H9 (cell line): ENCODE data around the gene RPL29. TPM values are rescaled to one million over a fixed set of nuclear protein-coding genes. Genes with fewer than 3 reads are reported as not detected.

Experiments used
- DNase-seq: peaks from one replicate; pipeline ENCODE4 v3.0.0-alpha.2; 2017
- H2AFZ ChIP-seq: one replicate; pipeline ENCODE4 v1.6.1; 2013; ENCODE audit warnings: mild to moderate bottlenecking, low read length, control low read depth, moderate library complexity
- H2AK5ac ChIP-seq: 2 replicates; pipeline ENCODE4 v1.6.1; 2013; ENCODE audit warnings: low read length, control low read depth, mixed read lengths; ENCODE audit not compliant: insufficient read length
- H2BK120ac ChIP-seq: one replicate; pipeline ENCODE4 v1.6.1; 2013; ENCODE audit warnings: low read depth, mild to moderate bottlenecking, low read length, control low read depth, inconsistent platforms; ENCODE audit not compliant: poor library complexity, severe bottlenecking
- H2BK12ac ChIP-seq: 2 replicates; pipeline ENCODE4 v1.6.1; 2013; ENCODE audit warnings: low read length, control low read depth, mixed read lengths, low read depth; ENCODE audit not compliant: insufficient read length
- H2BK15ac ChIP-seq: 2 replicates; pipeline ENCODE4 v1.6.1; 2013; ENCODE audit warnings: low read depth, low read length, control low read depth
- H2BK20ac ChIP-seq: one replicate; pipeline ENCODE4 v1.6.1; 2013; ENCODE audit warnings: low read depth, mild to moderate bottlenecking, low read length, control low read depth, inconsistent platforms; ENCODE audit not compliant: poor library complexity, severe bottlenecking
- H2BK5ac ChIP-seq: 2 replicates; pipeline ENCODE4 v1.6.1; 2013; ENCODE audit warnings: low read length, control low read depth, mixed read lengths; ENCODE audit not compliant: insufficient read length
- H3K14ac ChIP-seq: 2 replicates; pipeline ENCODE4 v1.6.1; 2013; ENCODE audit warnings: low read length, control low read depth; ENCODE audit not compliant: insufficient read depth
- H3K18ac ChIP-seq: 2 replicates; pipeline ENCODE4 v1.6.1; 2013; ENCODE audit warnings: low read depth, mild to moderate bottlenecking, mixed read lengths, low read length, control low read depth; ENCODE audit not compliant: insufficient read length
- H3K23ac ChIP-seq: 2 replicates; pipeline ENCODE4 v1.6.1; 2013; ENCODE audit warnings: low read length, control low read depth, mixed read lengths, low read depth; ENCODE audit not compliant: insufficient read length
- H3K23me2 ChIP-seq: 2 replicates; pipeline ENCODE4 v1.6.1; 2013; ENCODE audit warnings: low read depth, mild to moderate bottlenecking, mixed read lengths, low read length, control low read depth; ENCODE audit not compliant: insufficient read length, poor library complexity, severe bottlenecking
- H3K27ac ChIP-seq: 2 replicates; pipeline ENCODE4 v1.5.1; 2013; ENCODE audit warnings: low read length, control low read depth, mixed read lengths, low read depth; ENCODE audit not compliant: insufficient read length
- H3K27me3 ChIP-seq: 2 replicates; pipeline ENCODE4 v1.6.1; 2013; ENCODE audit warnings: low read length, control low read depth, inconsistent platforms; ENCODE audit not compliant: insufficient read depth
- H3K4ac ChIP-seq: 2 replicates; pipeline ENCODE4 v1.6.1; 2013; ENCODE audit warnings: low read depth, mild to moderate bottlenecking, control low read depth, inconsistent platforms, low read length, moderate library complexity
- H3K4me1 ChIP-seq: 2 replicates; pipeline ENCODE4 v1.6.1; 2013; ENCODE audit warnings: low read length, control low read depth, inconsistent platforms; ENCODE audit not compliant: insufficient read depth
- H3K4me2 ChIP-seq: 2 replicates; pipeline ENCODE4 v1.6.1; 2013; ENCODE audit warnings: low read length, control low read depth, mixed read lengths; ENCODE audit not compliant: insufficient read length, insufficient read depth
- H3K56ac ChIP-seq: 2 replicates; pipeline ENCODE4 v1.6.1; 2013; ENCODE audit warnings: low read depth, mild to moderate bottlenecking, mixed read lengths, low read length, control low read depth; ENCODE audit not compliant: insufficient read length
- H3K79me1 ChIP-seq: 2 replicates; pipeline ENCODE4 v1.6.1; 2013; ENCODE audit warnings: low read depth, mild to moderate bottlenecking, moderate library complexity, low read length, control low read depth, inconsistent platforms; ENCODE audit not compliant: insufficient read depth, poor library complexity, severe bottlenecking
- H3K79me2 ChIP-seq: 2 replicates; pipeline ENCODE4 v1.6.1; 2013; ENCODE audit warnings: low read length, control low read depth, inconsistent platforms; ENCODE audit not compliant: insufficient read depth
- H3K9ac ChIP-seq: 2 replicates; pipeline ENCODE4 v1.6.1; 2013; ENCODE audit warnings: low read length, control low read depth, mixed read lengths; ENCODE audit not compliant: insufficient read length; ENCODE audit errors: extremely low read depth
- H3K9me3 ChIP-seq: one replicate; pipeline ENCODE4 v1.6.1; 2013; ENCODE audit warnings: low read depth, low read length, inconsistent platforms; ENCODE audit not compliant: control insufficient read depth
- H3T11ph ChIP-seq: one replicate; pipeline ENCODE4 v1.6.1; 2013; ENCODE audit warnings: mild to moderate bottlenecking, low read length, control low read depth, inconsistent platforms
- H4K20me1 ChIP-seq: one replicate; pipeline ENCODE4 v1.6.1; 2013; ENCODE audit not compliant: control insufficient read depth, insufficient read length, insufficient read depth
- H4K5ac ChIP-seq: 2 replicates; pipeline ENCODE4 v1.6.1; 2013; ENCODE audit warnings: low read depth, mild to moderate bottlenecking, mixed read lengths, low read length, control low read depth; ENCODE audit not compliant: insufficient read length
- H4K8ac ChIP-seq: replicated peaks from 2 replicates; pipeline ENCODE4 v1.6.1; 2013; ENCODE audit warnings: low read length, control low read depth, mixed read lengths, low read depth; ENCODE audit not compliant: insufficient read length
- H4K91ac ChIP-seq: 2 replicates; pipeline ENCODE4 v1.6.1; 2013; ENCODE audit warnings: low read depth, mild to moderate bottlenecking, moderate library complexity, mixed read lengths, low read length, control low read depth; ENCODE audit not compliant: insufficient read length
- H3K27ac Mint-ChIP-seq, 3 experiments: 2 replicates in 2 of 3; 3 replicates in 1 of 3; pipeline ENCODE4 v1.8.0; 2020 to 2021; ENCODE audit warnings: mixed read lengths in 3 of 3, mild to moderate bottlenecking in 1 of 3, moderate library complexity in 1 of 3
- H3K27me3 Mint-ChIP-seq: 2 replicates; pipeline ENCODE4 v1.8.0; 2021; ENCODE audit warnings: low read depth, mild to moderate bottlenecking, moderate library complexity, mixed read lengths
- H3K36me3 Mint-ChIP-seq, 3 experiments: 2 replicates in 2 of 3; 3 replicates in 1 of 3; pipeline ENCODE4 v1.8.0; 2020 to 2021; ENCODE audit warnings: low read depth in 3 of 3, mixed read lengths in 3 of 3; ENCODE audit not compliant: insufficient read depth in 1 of 3
- H3K4me1 Mint-ChIP-seq, 2 experiments: 2 replicates each; pipeline ENCODE4 v1.8.0; 2020; ENCODE audit warnings: mixed read lengths in 2 of 2
- H3K4me3 Mint-ChIP-seq, 2 experiments: 2 replicates in 1 of 2; 3 replicates in 1 of 2; pipeline ENCODE4 v1.8.0; 2020 to 2021; ENCODE audit warnings: mild to moderate bottlenecking in 2 of 2, mixed read lengths in 2 of 2, moderate library complexity in 1 of 2
- H3K9me3 Mint-ChIP-seq, 2 experiments: 2 replicates in 1 of 2; 3 replicates in 1 of 2; pipeline ENCODE4 v1.8.0; 2020; ENCODE audit warnings: mild to moderate bottlenecking in 2 of 2, mixed read lengths in 2 of 2, moderate library complexity in 1 of 2
- WGBS: extraction: QIAGEN DNeasy Blood & Tissue Kit; methylation state at CpG from one replicate; pipeline ENCODE4 v1.1.7; 2013; ENCODE audit warnings: missing lambda C conversion rate, low lambda C conversion rate, mixed read lengths; ENCODE audit not compliant: insufficient read length; ENCODE audit errors: extremely low coverage; 5-methylcytosine and 5-hydroxymethylcytosine counted together
- total RNA-seq: library from RNA; stranded (reverse); gene quantifications from 2 replicates; pipeline ENCODE4 v1.2.1, GENCODE V29; 2021
- TF ChIP-seq, protein P1 (sequence below): fragments of 200-600 bp; sonication (generic); conservative IDR thresholded peaks from 3 replicates; pipeline ENCODE4 v1.8.0; 2021; ENCODE audit warnings: antibody characterized with exemption, mild to moderate bottlenecking

The RPL29 gene
- total RNA-seq, 1 experiment from 2014 or later, result 1,592 TPM

DNA sequence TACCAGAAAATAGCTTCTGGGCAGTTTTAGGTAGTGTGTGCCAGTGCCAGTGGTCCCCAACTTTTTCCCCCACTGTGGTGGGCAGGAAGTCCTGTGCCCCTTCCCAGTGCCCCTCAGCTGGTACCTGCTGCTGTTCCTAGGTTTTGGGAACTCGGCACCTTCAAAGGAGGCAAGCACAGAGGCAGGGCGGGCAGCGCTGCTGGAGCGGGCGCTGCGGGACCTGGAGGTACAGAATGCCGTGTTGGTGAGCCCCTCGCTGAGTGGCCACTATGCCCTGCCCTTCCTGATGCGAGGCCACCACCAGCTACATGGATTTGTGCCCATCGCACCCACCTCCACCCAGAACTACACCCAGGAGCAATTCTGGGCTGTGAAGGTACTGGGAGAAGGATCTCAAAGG lies 15.4 kb downstream of the RPL29 start:
- DNase-seq, result no peak
- Histone ChIP-seq H4K8ac (no peak overlapping the region), H3K9ac (no peak overlapping the region), H2BK20ac (no peak overlapping the region), H3K14ac (no peak overlapping the region), H3K79me1 (no peaks in the 10 kb centered on the region), H3K4ac (no peak overlapping the region), H4K91ac (no peak overlapping the region), H2BK15ac (no peak overlapping the region), H3K23me2 (peaks cover 10% of the 10 kb centered on the region), H3K9me3 (no peaks in the 10 kb centered on the region), H2AFZ (no peak overlapping the region), H3K79me2 (no peaks in the 10 kb centered on the region), H3T11ph (no peak overlapping the region), H3K27ac (no peak overlapping the region), H3K23ac (no peak overlapping the region), H2BK5ac (no peak overlapping the region), H2BK12ac (no peak overlapping the region), H2BK120ac (no peak overlapping the region), H4K5ac (no peak overlapping the region), H3K56ac (no peak overlapping the region), H3K27me3 (peaks cover 6% of the 10 kb centered on the region; the same call in 1 of the 2 replicates), H3K4me1 (peaks cover 7% of the 10 kb centered on the region; the same call in 1 of the 2 replicates), H4K20me1 (peaks cover 3% of the 10 kb centered on the region), H3K18ac (no peak overlapping the region), H3K4me2 (no peak overlapping the region), H2AK5ac (no peak overlapping the region)
- Mint-ChIP-seq H3K27ac (no peak overlapping the region), H3K4me1 (peaks cover 16 to 27% of the 10 kb centered on the region in 2 experiments), H3K27me3 (peaks cover 29% of the 10 kb centered on the region), H3K36me3 (peaks cover 0 to 2% (median 0%) of the 10 kb centered on the region in 3 experiments; a peak in 2 of 7 replicates), H3K9me3 (peaks cover 0 to 2% of the 10 kb centered on the region in 2 experiments; a peak in 2 of 5 replicates), H3K4me3 (no peak overlapping the region)
- no CpG with 5 or more reads among the region's 10 CpGs for WGBS
- TF ChIP-seq, protein P1, sequence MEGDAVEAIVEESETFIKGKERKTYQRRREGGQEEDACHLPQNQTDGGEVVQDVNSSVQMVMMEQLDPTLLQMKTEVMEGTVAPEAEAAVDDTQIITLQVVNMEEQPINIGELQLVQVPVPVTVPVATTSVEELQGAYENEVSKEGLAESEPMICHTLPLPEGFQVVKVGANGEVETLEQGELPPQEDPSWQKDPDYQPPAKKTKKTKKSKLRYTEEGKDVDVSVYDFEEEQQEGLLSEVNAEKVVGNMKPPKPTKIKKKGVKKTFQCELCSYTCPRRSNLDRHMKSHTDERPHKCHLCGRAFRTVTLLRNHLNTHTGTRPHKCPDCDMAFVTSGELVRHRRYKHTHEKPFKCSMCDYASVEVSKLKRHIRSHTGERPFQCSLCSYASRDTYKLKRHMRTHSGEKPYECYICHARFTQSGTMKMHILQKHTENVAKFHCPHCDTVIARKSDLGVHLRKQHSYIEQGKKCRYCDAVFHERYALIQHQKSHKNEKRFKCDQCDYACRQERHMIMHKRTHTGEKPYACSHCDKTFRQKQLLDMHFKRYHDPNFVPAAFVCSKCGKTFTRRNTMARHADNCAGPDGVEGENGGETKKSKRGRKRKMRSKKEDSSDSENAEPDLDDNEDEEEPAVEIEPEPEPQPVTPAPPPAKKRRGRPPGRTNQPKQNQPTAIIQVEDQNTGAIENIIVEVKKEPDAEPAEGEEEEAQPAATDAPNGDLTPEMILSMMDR, result no peak
